Germinal center (tissue), 1 donor: ENCODE results near the gene SGK2.

Source experiments
- DNase-seq: peaks from one replicate; pipeline ENCODE4 v3.0.0; 2012; ENCODE audit warnings: mixed read lengths, low spot score

SGK2 gene

DNA sequence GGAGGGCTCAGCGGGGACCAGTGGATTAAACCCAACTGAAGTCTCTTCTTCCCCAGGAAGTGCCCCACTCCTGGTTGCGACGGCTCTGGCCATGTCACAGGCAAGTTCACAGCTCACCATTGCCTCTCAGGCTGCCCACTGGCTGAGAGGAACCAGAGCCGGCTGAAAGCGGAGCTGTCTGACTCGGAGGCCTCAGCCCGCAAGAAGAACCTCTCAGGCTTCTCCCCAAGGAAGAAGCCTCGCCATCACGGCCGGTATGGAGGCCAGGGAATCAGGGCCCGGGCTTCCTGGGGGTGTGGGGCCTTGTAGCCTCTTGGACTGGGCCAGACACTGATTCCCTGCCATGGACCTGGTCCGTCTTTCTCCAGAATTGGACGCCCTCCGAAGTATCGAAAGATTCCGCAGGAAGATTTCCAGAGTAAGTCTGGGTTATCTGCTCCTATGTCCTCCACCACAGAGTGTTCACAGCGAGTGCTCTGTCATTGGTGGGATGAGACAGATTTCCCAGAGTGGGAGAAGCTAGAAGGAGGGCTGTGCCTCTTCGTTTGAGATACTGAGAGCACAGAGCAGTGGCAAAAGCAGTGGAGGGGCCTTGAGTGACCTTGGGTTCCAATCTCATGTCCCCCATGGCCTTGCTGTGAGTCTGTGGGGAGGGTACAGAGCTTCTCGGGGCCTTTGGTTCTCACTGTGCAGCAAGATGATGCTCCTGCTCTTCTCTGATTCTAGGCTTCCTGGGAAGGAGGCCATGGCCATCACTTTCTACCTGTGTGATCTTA lies 22.6 kb upstream of the SGK2 start:
- DNase-seq: no peak

DNA sequence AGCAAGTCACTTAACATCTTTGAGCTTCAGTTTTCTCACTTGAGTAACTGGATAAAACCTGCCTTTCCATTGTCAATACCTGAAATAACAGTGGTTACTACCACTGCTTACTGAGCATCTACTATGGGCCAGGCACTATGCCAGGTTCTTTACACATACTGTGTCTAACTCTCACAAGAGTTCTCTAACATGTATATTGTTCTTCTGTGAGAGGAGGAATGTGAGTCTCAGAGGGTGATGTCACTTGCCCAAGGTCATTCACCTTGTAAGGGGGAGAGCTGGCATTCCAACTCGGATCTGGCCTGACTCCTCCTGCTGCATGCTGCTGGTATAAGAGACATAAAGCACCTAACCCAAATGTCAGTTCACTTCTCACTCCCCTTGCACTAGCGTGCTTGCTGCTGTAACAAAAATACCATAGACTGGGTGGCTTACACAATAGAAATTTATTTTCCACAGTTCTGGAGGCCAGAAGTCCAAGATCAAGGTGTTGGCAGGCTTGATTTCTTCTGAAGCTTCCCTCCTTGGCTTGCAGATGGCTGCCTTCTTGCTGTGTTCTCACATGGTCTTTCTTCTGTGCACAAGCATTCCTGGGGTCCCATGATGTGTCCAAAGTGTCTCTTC lies 21.9 kb upstream of the SGK2 start:
- DNase-seq: no peak

DNA sequence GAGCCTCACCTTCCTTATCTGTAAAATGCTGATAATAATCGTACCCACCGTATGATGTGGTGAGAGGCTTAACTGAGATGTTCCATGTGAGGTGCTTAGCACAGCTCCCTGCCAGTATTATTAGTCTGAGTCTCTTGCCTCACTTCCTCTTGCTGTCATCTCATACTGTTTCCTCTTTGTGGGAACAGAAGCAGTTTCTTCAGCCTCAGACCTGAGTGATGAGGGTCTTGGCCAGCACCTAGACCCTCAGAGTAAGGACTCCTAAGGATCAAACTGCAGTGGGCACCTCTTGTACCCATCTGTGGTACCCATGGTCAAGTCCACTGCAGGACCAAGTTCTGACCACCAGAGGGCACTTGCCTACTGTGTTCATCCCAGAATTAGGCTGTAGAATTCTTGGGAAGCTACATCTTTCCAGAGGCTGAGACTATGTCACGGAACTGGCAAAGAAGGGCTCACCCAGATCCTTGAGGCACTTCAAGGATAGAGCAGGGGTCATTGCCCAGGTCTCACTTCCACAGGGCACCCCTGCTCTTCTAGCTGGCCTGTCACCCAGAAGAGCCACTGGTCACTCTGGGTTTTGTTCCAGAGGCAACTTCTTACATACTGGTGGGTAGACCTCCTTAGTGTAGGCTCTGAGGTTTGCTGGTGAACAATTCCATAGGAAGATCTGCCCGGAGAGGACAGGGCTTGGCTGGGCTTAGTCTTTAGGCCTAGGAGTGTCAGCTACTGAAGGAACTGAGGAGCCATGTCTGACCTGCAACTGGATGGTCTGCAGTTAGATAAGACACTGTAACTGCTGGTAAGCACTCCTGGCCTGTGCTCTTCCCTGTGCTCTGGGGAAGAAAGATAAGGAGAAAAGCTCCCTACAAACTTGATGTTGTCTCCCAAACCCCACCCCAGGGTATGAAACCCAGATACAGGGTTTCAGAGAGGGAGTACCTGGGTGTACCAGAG lies 20.6 kb upstream of the SGK2 start:
- DNase-seq: peak; percentile 50

DNA sequence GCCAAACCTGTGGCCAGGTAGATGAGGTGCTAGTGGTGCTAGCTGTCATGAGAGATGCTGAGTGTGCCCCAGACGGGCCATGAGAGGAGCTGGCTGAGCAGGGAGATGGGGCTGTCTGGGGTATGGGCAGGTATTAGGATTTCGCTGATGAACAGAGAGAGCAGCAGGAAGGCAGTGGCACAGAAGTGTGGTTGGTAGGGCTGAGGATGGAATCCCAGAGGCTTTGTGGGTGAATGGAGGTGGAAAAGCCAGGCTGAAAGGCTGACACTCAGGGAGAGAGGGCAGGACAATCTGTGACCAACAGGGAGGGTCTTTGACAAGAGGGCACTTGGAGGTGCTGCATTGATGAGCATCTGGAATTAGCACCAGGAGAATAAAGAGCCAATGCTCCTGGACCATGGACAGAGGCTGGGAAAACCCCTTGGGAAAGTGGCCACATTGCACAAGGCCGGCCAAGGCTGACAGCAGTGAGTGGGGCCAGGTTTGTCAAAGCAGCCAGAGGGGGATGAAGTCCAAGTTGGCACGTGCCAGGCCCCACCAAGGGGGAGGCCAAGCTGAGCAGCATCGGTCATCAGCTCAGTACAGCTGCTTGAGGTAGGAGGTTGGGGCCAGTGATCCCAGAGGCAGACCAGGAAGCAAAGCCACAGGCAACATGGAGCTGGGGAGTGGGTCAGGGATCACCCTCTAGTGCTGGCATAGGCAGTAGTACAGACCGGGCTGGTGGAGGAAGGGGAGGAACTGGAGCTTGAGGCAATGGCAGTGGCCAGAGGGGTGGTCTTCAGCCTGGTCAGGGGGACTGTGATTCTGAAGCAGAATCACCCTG lies 19.7 kb upstream of the SGK2 start:
- no peak for DNase-seq

DNA sequence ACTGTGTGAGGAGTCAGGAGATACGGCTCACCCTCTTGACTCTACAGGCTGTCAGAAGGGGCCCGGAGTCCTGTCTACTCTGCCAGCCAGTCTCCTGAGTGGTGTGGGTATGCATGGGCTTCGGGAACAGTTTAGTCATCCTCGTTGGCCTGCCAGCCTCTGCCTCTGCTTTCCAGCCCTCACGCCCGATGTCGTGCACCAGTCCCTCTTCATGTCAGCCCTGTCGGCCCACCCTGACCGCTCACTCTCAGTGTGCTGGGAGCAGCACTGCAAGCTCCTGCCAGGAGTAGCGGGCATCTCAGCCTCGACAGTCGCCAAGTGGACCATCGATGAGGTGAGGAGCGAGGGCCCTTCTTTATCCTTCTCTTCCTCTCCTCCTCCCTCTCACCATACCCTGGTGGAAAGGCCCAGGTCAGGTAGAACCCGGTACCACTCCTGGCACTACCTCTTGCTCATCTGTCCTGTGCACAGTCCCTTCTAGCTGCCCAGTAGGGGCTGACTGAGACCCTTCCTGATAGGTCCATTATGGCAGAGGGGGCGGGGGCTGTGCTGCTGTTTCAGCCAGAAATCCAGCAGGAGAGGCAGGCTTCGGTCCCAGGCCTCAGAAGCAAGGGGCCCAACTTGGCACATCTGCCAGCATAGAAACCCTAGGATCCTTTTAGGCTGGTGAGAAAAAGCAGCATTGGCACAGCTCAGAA lies 18.7 kb upstream of the SGK2 start:
- no peak for DNase-seq

DNA sequence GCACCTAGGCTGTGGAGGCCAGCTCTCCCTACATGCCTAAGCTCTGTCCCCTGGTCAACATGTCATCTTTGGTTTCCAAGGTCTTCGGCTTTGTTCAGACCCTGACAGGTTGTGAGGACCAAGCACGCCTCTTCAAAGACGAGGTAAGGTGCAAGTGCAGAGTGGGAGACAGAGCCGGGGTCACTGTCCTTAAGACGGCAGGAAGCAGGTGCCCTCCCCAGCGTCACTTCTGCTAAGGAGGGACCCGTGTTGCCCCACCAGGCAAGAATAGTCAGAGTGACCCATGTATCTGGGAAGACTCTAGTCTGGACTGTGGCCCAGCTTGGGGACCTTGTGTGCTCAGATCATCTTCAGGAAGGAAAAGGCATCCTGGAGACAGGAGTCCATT lies 18.2 kb upstream of the SGK2 start:
- no peak for DNase-seq

DNA sequence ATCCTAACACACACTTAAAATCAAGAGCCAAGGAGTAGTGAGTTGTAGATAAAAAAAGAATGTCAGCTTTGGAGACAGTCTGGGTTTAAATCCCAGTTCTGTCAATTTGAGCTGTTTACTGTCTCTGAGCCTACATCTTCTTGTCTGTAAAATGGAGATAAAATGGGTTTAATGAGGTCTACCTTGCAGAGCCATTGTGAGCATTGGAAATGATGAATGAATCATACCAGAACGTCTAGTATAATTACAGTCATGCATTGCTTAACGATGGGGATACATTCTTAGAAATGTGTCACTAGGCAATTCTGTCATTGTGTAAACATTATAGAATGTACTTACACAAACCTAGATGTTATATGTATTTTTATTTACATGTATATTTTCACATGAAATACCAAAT lies 17.6 kb upstream of the SGK2 start:
- no peak for DNase-seq

DNA sequence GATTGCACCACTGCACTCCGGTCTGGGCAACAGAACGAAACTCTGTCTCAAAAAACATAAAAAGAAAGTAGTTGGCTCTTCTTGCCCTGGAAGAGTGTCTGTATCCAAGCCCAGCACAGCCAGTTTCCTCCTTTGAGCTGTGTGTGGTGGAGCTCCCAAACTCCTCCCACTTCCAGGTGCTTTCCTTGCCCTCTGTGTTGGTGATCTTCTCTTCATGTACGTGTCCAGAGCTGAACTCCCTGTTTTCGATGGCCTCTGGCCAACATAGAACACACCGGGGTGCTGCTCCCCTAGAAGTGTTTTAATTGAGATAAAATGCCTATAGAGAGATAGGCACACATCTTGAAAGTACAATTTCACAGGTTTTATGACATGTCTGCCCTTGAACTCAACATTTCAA lies 16.7 kb upstream of the SGK2 start:
- DNase-seq: no peak

DNA sequence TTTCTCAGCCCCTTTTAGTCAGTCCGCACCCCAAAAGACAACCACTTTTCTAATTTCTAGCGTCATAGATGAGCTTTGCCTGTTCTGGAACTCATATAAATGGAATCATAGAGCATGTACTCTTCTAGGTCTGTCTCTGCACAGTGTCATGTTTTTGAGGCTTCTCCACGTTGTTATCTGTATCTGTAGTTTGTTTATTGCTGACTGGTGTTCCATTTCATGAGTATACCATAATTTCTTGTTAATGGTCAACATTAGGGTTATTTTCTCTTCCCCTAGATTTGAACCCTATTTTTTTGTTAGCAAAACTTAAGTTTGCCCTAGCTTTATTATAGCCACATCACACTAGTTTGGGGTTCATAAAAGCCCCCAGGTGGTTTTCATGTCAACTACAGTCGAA lies 16.2 kb upstream of the SGK2 start:
- no peak for DNase-seq

DNA sequence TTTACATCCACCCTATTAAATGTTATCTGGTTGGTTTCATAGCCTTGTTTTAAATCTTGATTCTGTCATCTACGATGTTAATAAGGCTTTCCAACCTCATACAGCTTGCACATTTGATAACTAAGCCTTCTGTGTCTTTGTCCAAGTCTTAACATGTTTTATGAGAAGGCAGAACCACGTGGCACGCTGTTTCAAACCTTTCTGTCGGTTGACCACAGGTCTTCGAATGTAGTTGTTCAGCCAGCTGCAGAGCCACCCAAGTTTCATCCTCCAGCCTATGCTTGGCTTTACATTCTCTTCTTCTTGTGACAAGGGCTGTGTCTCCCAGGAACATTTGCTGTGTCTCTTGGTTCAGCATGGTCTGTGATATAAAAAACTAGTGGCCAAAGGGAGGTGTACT lies 15.7 kb upstream of the SGK2 start:
- no peak for DNase-seq

DNA sequence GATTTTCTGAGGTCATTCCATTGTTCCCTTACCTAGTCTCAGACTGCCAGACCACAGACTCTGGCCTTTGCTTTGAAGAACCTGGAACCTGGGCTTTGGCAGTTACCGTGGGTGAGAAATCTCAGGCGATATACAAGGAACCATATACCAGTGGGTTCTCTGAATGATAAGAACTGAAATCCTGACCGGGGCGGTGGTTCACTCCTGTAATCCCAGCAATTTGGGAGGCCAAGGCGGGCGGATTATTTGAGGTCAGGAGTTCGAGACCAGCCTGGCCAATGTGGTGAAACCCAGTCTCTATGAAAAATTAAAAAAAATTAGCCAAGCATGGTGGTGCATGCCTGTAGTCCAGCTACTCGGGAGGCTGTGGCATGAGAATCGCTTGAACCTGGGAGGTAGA lies 14.3 kb upstream of the SGK2 start:
- no peak for DNase-seq

DNA sequence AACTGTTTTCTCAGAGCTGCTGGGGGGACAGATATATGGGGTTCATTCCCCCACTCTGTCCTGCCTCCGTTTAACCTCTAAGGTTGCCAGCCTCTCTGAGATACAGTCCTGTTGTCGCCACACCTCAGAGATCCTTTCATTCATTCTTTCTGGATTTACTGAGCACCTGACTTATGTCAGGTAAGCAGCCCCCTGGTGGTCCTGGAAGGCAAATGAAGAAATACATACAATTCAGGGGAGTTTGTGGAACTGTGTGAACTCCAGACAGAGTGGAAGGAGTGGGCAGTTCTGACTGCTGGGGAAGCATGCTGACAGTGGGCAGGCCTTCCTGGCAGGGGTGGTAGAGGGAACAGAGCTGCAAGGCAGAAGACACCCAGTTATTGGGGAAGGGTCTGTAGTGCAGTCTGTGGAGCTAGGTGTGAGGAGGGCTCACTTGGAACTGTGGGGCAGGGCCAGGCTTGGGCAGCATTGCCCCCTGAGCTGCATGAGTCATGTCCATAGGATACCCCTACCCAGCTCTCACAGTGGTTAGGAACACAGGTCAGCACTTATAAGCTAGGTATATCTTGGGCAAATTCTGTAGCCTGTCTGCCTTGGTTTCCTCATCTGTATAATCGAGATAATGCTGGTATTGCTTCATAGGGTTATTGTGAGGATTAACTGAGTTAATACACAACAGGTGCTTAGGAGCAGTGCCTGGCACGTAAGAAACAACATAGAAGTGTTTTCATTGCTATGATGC lies 12.8 kb upstream of the SGK2 start:
- no peak for DNase-seq

DNA sequence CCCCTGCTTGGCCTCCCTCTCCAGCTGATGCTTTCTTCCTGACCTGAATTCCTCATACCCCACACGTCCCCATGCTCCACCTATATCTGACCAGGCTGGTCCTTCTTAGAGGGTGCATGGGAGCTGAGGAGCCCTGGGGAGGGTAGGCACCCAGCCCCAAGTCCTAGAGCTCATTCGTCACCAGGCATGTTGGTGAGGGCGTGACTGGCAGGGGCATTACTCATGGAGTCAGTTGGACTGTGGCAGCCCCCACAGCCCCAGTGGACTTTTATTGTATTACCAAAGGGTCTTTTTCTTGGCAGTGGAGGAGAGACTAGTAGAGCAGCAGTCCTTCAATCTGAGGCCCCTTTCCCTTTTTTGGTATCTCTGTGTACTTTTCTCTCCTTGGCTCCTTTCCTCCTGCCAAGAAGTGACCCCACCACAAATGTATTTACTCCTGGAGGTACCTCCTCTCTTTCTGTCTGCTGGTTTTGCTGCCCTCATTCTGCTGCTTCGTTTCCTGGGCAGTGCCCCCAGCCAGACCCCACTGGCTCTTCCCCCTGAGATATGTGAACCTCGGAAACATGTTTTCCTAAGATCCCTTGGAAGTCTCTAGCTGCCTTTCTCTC lies 10.4 kb upstream of the SGK2 start:
- DNase-seq: no peak

DNA sequence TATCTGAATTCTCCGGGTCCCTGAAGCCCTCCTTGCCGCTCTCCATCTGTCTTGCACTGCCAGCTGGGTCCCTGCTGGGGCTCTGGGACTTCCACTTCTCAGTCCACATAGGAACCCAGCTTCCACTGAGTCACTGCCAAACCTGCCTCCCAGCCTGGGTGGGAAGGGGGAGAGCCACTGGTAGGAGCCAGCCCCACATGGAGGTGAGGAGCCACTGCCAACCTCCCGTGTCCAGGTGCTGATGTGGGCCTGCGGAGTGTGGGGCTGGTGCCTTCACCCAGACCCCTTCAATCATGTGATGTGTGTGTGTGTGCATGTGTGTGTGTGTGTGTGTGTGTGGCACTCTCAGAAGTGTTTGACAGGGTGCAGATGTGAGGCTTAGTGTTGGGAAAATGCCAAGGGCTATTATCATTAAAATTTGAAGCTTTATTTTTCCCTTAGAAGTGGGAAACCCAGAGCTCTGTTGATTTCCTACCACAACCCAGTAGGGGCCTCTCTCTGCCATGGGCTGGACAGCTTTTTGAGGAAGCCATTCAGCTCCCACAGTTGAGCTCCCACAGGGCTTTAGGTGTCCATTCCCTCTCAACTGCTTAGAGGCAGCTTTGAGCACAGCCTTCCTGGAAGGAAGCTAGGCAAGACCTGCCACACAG lies 9.3 kb upstream of the SGK2 start:
- DNase-seq: no peak

DNA sequence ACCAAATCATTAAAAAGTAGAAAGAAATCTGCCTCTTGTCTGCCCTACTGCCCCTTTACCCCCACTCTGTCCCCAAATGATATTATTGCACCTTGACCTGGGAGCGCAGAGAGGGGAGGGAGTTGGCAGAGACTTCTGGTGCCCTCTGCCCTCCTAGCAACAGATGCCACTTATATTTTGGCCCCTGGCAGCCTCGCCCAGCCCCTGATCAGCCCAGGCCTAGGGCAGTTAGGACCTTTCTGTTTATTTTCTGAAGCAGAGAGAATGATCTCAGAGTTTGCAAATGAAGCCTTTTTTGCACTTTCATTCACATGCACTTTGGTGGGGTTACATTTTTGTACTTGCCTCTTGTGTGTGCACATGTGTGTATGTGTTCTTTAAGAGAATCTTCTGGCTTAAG lies 8.4 kb upstream of the SGK2 start:
- no peak for DNase-seq

DNA sequence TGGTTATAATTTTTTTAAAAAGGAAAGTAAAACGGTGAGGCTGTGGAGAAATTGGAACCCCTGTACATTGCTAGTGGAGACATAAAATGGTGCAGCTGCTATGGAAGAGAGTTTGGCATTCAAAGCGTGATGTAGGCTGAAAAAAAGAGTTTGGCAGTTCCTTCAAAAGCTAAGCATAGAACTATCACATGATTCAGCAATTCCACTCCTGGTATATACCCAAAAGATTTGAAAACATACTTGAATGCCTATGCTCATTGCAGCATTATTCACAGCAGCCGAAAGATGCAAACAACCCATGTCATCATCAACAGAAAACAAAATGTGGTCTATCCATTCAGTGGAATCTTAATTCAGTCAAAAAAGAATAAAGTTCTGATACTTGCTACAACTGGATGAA lies 4.5 kb upstream of the SGK2 start:
- DNase-seq: no peak

DNA sequence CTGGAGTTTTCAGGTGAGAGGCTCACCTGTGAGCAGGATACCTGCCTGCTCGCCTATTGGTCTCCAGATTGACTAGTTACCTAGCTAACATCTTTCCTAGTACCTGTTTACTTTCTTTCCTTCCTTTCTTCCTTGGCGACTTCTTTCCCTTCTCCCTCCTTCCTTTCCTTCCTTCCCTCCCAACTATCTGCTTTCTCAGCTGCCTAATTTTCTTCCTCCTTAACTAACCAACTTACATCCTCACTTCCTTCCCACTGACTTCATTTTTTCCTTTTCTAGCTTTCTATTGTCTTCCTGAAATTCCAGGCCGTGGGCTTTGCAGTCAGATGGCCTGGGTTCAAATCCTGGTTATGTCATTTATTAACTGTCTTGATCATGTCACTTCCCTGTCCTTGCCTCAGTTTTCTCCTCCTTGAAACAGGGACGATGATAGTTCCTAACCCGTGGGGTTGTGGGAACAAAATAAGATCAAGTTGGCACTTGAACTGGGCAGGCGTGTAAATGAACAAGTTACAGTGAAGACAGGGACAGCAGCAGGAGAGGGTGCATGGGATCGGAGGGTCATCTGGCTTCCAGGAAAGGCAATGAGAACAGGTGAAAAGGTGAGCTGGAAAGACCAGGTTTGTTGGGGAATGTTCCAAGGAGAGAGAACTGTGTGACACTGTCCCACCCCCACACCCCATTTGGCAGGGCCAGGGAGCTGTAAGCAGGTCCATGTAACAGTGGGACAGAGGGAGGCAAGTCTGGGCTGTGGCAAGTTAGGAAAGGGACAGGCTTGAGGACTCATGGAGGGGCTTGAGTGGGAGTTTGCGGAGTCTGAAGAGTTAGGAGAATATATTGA lies 540 bp downstream of the SGK2 start:
- DNase-seq: no peak

DNA sequence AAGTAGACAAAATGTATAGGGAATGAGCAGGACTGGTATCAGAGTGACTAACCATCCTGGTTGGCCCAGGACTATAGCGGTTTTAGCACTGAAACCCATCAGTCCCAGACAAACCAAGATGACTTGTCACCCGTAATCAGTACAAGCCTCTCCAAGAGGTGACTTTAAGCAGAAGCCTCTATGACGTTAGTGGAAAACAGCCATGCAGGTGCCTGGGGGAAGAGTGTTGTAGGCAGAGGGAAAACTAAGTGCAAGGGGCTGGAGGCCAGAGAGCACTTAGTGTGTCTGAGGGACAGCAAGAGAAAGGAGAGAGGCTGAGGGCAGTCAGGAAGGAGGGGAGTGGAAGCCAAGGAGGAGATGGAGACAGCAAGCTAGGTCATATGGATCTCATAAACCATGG lies 2.1 kb downstream of the SGK2 start:
- no peak for DNase-seq

DNA sequence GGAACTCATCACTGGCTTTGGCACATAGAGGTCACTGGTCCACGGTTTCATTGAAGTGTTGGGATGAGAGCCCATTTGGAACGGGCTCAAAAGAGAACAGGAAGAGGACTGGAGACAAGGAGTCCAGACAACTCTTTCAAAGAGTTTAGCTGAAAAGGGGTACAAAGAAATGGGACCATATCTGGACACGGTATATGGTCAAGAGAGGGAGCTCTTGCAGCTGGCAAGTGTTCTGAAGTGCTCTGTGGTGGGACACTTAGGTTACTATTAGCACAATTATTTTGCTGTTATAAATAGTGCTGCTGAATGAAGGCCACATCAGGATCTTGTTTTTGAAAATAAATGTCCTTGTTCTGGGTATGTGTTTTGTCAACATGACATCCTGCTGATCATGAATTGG lies 4.6 kb downstream of the SGK2 start:
- DNase-seq: no peak
